MCF 10A (cell line): ENCODE measurements around the gene ITGB3. TPM values are rescaled to one million over a fixed set of nuclear protein-coding genes. Genes with fewer than 3 reads are reported as not detected.
"Not testable (repeated sequence)": the region's sequence is repeated elsewhere in the genome, so short reads cannot be mapped to it uniquely, and the experiment has no call there.

Experiments
- BruUV-seq: library from RNA; stranded (reverse); fragments of 400-500 nt; replicated peaks from 2 replicates; lab custom pipeline; 2021; lab: Mats Ljungman, UMichigan
- CTCF ChIA-PET: fragments of 300-600 bp; sonication (Branson Sonifier 250); formaldehyde crosslinking; extraction: SDS; loops from one replicate; lab custom pipeline; 2021; ENCODE audit warnings: antibody characterized with exemption, inconsistent platforms; lab: Yijun Ruan, JAX
- POLR2A ChIA-PET: fragments of 300-600, 350-650 bp; sonication (Branson Sonifier 250); formaldehyde crosslinking; extraction: SDS; loops from one replicate; lab custom pipeline; 2020; ENCODE audit warnings: antibody characterized with exemption, inconsistent platforms; lab: Yijun Ruan, JAX
- DNase-seq: peaks from one replicate; pipeline ENCODE4 v3.0.0-alpha.2; 2018; ENCODE audit not compliant: unreplicated experiment
- H3K27ac Mint-ChIP-seq: one replicate; pipeline ENCODE4 v1.8.0; 2022; ENCODE audit warnings: mild to moderate bottlenecking, low read depth, mixed read lengths; ENCODE audit not compliant: unreplicated experiment
- H3K27me3 Mint-ChIP-seq: one replicate; pipeline ENCODE4 v1.8.0; 2022; ENCODE audit warnings: mixed read lengths; ENCODE audit not compliant: insufficient read depth, unreplicated experiment
- H3K36me3 Mint-ChIP-seq: one replicate; pipeline ENCODE4 v1.8.0; 2022; ENCODE audit warnings: mild to moderate bottlenecking, moderate library complexity, mixed read lengths; ENCODE audit not compliant: insufficient read depth, unreplicated experiment
- H3K4me1 Mint-ChIP-seq: one replicate; pipeline ENCODE4 v1.8.0; 2022; ENCODE audit warnings: mixed read lengths; ENCODE audit not compliant: insufficient read depth, unreplicated experiment
- H3K4me3 Mint-ChIP-seq: one replicate; pipeline ENCODE4 v1.8.0; 2022; ENCODE audit warnings: mild to moderate bottlenecking, moderate library complexity, mixed read lengths; ENCODE audit not compliant: unreplicated experiment
- H3K9me3 Mint-ChIP-seq: one replicate; pipeline ENCODE4 v1.8.0; 2022; ENCODE audit warnings: mixed read lengths; ENCODE audit not compliant: unreplicated experiment
- intact Hi-C: fragments of 100-400 bp; cut with micrococcal nuclease; formaldehyde crosslinking; loops from 2 replicates; pipeline ENCODE4 v1.14.1; 2022
- total RNA-seq: library from RNA; stranded (reverse); gene quantifications from 2 replicates; pipeline ENCODE4 v1.2.3, GENCODE V29; 2022
- TF ChIP-seq, protein P1 (sequence below): fragments of 200-600 bp; IDR thresholded peaks from one replicate; pipeline ENCODE4 v1.8.0; 2022; ENCODE audit warnings: antibody characterized with exemption, mild to moderate bottlenecking; ENCODE audit not compliant: unreplicated experiment

Gene ITGB3
- total RNA-seq, 1 experiment from 2014 or later, result 1.1 TPM

DNA sequence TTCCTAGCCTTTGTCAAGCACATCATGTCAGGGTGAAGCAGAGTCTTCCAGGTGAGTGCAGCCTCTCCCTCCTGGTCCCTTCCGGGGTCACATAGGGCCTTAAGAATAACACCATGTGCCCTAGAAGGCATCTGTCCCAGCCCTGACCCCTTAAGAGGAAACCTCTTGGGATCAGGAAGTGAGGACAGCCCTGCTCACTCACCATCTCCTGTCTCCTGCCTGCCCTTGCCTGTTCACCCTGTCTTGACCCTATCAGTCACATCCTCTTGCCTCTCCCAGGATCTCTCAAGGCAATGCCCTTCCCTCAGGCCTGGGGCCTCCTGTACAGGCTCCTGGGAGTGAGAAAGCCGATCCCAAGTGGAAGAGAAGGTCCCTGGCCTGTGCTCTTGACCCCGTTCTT is 30.6 kb upstream of the ITGB3 start:
- Mint-ChIP-seq H3K27me3 (no peaks in the 10 kb centered on the region), H3K4me1 (peaks cover 23% of the 10 kb centered on the region), H3K9me3 (no peaks in the 10 kb centered on the region), H3K27ac (no peak overlapping the region), H3K4me3 (no peak overlapping the region), H3K36me3 (no peaks in the 10 kb centered on the region)
- BruUV-seq, result no TSS peak
- intact Hi-C loops, result no loop called here
- DNase-seq, result no peak
- TF ChIP-seq, protein P1, sequence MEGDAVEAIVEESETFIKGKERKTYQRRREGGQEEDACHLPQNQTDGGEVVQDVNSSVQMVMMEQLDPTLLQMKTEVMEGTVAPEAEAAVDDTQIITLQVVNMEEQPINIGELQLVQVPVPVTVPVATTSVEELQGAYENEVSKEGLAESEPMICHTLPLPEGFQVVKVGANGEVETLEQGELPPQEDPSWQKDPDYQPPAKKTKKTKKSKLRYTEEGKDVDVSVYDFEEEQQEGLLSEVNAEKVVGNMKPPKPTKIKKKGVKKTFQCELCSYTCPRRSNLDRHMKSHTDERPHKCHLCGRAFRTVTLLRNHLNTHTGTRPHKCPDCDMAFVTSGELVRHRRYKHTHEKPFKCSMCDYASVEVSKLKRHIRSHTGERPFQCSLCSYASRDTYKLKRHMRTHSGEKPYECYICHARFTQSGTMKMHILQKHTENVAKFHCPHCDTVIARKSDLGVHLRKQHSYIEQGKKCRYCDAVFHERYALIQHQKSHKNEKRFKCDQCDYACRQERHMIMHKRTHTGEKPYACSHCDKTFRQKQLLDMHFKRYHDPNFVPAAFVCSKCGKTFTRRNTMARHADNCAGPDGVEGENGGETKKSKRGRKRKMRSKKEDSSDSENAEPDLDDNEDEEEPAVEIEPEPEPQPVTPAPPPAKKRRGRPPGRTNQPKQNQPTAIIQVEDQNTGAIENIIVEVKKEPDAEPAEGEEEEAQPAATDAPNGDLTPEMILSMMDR, result no peak
- POLR2A ChIA-PET, result no interaction called here
- CTCF ChIA-PET, result no interaction called here

DNA sequence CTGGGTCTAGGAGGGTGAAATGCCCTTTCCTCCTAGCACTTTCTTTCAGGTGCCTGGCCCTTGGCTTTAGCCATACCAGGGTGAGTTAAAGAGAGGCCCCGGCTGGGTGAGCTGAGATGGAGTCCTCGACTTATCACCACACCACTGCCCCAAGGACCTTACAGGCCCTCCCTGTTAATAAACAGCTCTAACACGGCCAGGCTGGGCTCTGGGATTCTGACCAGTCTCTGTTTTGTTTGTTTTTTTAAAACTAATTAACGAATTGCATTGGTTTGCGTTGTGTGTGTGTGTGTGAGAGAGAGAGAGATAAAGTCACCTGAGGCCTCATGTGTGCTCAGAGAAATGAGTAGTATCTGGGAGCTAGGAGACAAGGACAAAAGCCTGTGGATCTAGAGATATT is 30.2 kb upstream of the ITGB3 start:
- Mint-ChIP-seq H3K27me3 (no peaks in the 10 kb centered on the region), H3K27ac (no peak overlapping the region), H3K9me3 (no peaks in the 10 kb centered on the region), H3K4me3 (no peak overlapping the region), H3K4me1 (peaks cover 23% of the 10 kb centered on the region), H3K36me3 (no peaks in the 10 kb centered on the region)
- no TSS peak for BruUV-seq
- ChIA-PET POLR2A (no interaction called here), CTCF (no interaction called here)
- DNase-seq, result no peak
- intact Hi-C loops, result no loop called here
- TF ChIP-seq, protein P1, result no peak

DNA sequence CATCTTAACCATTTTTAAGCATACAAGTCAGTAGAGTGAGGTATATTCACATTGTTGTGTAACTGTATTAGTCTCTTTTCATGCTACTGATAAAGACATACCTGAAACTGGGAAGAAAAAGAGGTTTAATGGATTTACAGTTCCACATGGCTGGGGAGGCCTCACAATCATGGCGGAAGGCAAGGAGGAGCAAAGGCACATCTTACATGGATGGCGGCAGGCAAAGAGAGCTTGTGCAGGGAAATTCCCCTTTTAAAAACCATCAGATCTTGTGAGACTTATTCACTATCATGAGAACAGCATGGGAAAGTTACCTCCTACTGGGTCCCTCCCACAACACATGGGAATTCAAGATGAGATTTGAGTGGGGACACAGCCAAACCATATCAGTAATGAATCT is 29.6 kb upstream of the ITGB3 start:
- BruUV-seq, H3K27me3 Mint-ChIP-seq, H3K9me3 Mint-ChIP-seq, POLR2A ChIA-PET, H3K36me3 Mint-ChIP-seq, DNase-seq, intact Hi-C loops, CTCF ChIA-PET, H3K27ac Mint-ChIP-seq, H3K4me3 Mint-ChIP-seq: not testable (repeated sequence)
- H3K4me1 Mint-ChIP-seq, result peaks cover 23% of the 10 kb centered on the region

DNA sequence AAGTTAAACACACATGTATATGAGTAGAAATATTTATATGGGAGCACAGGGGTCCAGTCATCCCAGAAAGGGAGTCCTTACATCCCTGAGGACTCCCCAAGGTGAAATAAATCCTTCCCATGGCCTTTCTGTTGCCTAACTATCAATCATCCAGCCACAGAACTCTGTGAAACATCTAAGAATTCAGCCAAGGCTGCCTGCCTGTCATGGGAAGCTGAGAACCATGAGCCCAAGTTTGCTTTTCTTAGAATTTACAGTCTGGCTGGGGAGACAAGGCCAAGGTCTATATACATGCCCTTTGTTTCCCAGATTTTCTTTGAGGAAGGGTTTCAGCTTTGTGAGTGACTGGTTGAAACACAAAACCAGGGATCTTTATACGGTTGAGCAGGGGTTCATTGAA is 28.7 kb upstream of the ITGB3 start:
- no peaks in the 10 kb centered on the region for H3K27me3 Mint-ChIP-seq
- ChIA-PET CTCF (interaction anchor here (0.6 to 2.1 kb wide), 3 partner anchors 22 to 573 kb away, joined by 3 to 9 read pairs (median 3); no protein-coding TSS in a partner anchor), POLR2A (interaction anchor here (0.7 to 1.8 kb wide), 5 partner anchors 11 to 89 kb away, joined by 3 to 5 read pairs (median 4); partner anchors contain the start of gene CDC27)
- H3K27ac Mint-ChIP-seq, result peak overlapping the region; percentile 90
- H3K4me1 Mint-ChIP-seq, result peaks cover 30% of the 10 kb centered on the region
- DNase-seq, result no peak
- BruUV-seq, result no TSS peak
- intact Hi-C loops, result no loop called here
- no peaks in the 10 kb centered on the region for H3K36me3 Mint-ChIP-seq
- TF ChIP-seq, protein P1, result no peak
- H3K4me3 Mint-ChIP-seq, result no peak overlapping the region
- H3K9me3 Mint-ChIP-seq, result no peaks in the 10 kb centered on the region

DNA sequence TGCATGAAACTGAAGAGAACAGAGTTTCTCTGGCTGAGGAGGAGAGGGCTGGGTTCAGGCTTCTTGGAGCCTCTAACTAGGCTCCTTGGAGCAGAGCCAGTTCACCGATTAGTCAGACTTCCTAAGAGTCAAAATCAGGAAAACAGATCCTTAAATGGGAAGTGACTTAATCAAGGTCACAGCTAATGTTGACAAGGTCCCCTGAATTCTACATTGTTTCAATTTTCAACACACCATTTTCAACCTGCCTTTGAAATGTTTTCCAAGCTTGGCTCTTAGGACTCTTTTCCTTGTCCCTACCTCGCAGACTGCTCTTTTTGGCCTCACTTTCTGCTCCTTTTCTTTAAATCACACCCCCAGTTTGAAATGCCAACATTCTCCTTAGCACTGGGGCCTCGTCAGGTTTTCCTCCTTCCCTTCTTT is 28.2 kb upstream of the ITGB3 start:
- Mint-ChIP-seq H3K36me3 (no peaks in the 10 kb centered on the region), H3K9me3 (no peaks in the 10 kb centered on the region), H3K27me3 (no peaks in the 10 kb centered on the region), H3K27ac (peak overlapping the region; percentile 90), H3K4me1 (peaks cover 35% of the 10 kb centered on the region), H3K4me3 (no peak overlapping the region)
- TF ChIP-seq, protein P1, result no peak
- peak; percentile 93 for DNase-seq
- intact Hi-C loops, result no loop called here
- ChIA-PET POLR2A (interaction anchor here (0.7 to 1.8 kb wide), 5 partner anchors 11 to 88 kb away, joined by 3 to 5 read pairs (median 4); partner anchors contain the start of gene CDC27), CTCF (interaction anchor here (0.6 to 2.1 kb wide), 2 partner anchors 90 to 573 kb away, joined by 3 to 9 read pairs; no protein-coding TSS in a partner anchor)
- BruUV-seq, result no TSS peak
